ENCODE results near the gene ABCA12. TPM values are rescaled to one million over a fixed set of nuclear protein-coding genes. Genes with fewer than 3 reads are reported as not detected.
A peak's percentile ranks its signal among the peaks of the same experiment; 100 is the strongest.

Gene ABCA12
- total RNA-seq, 1 donor from 2014 or later = 7.1 TPM

DNA sequence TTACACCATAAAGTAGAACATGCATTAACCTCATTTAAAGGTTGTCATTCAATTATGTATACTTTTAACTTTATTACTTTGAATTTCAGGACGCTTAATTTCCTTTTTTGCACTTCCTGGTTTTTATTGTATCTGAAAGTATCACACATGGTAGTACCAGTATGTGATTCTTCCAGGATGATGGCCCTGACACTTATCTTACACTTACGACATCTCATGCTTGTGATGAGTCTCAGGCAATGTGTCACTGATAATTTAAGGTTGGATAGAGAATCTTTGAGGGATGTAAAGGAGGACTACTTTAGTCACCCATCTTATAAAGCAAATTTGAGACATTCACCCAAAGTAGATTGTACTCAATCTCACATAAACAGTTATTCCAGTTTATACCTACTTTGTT lies 74.9 kb downstream of the ABCA12 start:
- peaks cover 2% of the 10 kb centered on the region for H3K36me3 ChIP-seq (ENCODE audit: control insufficient read depth, insufficient read depth, low read length)
- DNase-seq (ENCODE audit: low read depth) = no peak
- no peak for FAIRE-seq
- no peak overlapping the region for H3K4me3 ChIP-seq (ENCODE audit: low read depth, low read length)
- TF ChIP-seq, protein P1, sequence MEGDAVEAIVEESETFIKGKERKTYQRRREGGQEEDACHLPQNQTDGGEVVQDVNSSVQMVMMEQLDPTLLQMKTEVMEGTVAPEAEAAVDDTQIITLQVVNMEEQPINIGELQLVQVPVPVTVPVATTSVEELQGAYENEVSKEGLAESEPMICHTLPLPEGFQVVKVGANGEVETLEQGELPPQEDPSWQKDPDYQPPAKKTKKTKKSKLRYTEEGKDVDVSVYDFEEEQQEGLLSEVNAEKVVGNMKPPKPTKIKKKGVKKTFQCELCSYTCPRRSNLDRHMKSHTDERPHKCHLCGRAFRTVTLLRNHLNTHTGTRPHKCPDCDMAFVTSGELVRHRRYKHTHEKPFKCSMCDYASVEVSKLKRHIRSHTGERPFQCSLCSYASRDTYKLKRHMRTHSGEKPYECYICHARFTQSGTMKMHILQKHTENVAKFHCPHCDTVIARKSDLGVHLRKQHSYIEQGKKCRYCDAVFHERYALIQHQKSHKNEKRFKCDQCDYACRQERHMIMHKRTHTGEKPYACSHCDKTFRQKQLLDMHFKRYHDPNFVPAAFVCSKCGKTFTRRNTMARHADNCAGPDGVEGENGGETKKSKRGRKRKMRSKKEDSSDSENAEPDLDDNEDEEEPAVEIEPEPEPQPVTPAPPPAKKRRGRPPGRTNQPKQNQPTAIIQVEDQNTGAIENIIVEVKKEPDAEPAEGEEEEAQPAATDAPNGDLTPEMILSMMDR (IDR thresholded peaks at IDR 0.05; ENCODE audit: insufficient read depth, low read length, severe bottlenecking) = no peak
- no peaks in the 10 kb centered on the region for H3K27me3 ChIP-seq (ENCODE audit: control insufficient read depth, insufficient read depth, low read length)

DNA sequence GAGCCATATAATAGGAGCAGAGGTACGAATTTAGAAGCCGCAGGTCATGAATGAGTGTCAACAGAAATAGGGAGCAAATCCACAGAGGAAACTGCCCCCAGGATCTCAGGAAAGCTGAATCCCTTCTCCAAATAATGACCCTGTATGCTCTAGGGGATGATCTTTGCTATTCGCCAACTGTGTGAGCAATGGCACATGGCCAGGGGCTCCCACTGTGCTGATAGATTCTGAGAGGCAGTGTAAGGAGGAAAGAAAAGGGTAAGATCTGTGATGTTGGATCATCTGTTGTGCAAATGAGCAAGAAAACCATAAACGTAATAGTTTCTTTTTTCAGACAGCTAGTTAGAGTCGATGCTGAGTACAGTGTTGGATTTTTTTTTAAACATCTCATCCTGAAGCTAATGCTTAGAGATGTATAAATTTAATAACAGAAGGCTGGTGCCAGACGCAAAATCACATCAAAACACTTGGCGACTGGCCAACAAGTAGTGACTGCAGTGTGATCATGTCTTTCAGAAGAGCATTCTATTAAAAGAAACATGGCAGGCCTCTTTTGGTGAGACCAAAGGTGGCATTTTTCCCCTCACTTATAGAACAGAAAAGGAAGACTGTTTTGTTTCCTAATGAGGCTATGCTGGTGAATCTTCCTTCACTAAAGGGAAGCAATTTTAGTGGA lies 77.4 kb downstream of the ABCA12 start:
- H3K4me3 ChIP-seq (ENCODE audit: low read depth, low read length) = no peak overlapping the region
- TF ChIP-seq, protein P1 (IDR thresholded peaks at IDR 0.05; ENCODE audit: insufficient read depth, low read length, severe bottlenecking) = no peak
- FAIRE-seq (no peak), DNase-seq (ENCODE audit: low read depth) (no peak)
- no peaks in the 10 kb centered on the region for H3K27me3 ChIP-seq (ENCODE audit: control insufficient read depth, insufficient read depth, low read length)
- H3K36me3 ChIP-seq (ENCODE audit: control insufficient read depth, insufficient read depth, low read length) = peaks cover 2% of the 10 kb centered on the region

DNA sequence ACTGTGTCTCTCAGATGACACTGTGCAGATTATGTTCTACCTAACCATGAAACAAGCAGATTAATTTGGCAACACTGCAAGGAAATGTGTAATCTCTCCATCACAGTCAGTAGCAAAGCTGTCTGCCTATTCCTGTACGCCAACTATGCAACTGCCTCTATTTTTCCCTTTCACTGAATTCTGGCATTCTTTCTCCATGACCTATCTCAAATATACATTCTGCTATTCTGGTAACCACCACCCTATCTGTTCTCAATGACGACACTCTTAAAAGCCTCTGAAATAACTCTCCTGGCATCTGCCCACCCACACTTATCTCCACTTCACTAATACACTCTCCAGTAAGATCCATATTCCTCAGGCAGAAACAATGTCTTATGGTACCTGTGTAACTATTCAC lies 78.7 kb downstream of the ABCA12 start:
- no peak for FAIRE-seq
- Histone ChIP-seq H3K4me3 (ENCODE audit: low read depth, low read length) (no peak overlapping the region), H3K27me3 (ENCODE audit: control insufficient read depth, insufficient read depth, low read length) (no peaks in the 10 kb centered on the region), H3K36me3 (ENCODE audit: control insufficient read depth, insufficient read depth, low read length) (peaks cover 2% of the 10 kb centered on the region)
- DNase-seq (ENCODE audit: low read depth) = peak; percentile 40
- TF ChIP-seq, protein P1 (IDR thresholded peaks at IDR 0.05; ENCODE audit: insufficient read depth, low read length, severe bottlenecking) = no peak

DNA sequence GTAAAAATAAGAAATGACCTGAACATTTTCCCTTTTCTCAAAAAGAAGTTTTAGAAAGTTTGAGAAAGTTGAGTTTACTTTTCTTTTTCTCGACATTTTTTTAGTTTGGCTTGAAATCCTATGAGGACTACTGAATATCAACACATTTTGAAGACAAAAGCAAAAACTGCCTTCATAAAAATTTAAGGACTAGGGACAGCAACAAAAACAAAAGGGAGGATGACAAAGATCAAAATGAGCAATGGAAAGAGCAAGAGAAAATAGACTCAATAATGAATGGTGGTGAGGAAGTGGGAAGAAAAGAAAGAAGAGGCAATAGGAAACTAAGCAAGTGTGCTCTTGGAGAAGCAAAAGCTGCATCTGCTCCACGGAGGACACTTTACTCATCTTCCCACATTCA lies 82.5 kb downstream of the ABCA12 start:
- TF ChIP-seq, protein P1 (IDR thresholded peaks at IDR 0.05; ENCODE audit: insufficient read depth, low read length, severe bottlenecking) = no peak
- H3K27me3 ChIP-seq (ENCODE audit: control insufficient read depth, insufficient read depth, low read length) = no peaks in the 10 kb centered on the region
- no peak overlapping the region for H3K4me3 ChIP-seq (ENCODE audit: low read depth, low read length)
- FAIRE-seq = no peak
- H3K36me3 ChIP-seq (ENCODE audit: control insufficient read depth, insufficient read depth, low read length) = no peaks in the 10 kb centered on the region
- no peak for DNase-seq (ENCODE audit: low read depth)

DNA sequence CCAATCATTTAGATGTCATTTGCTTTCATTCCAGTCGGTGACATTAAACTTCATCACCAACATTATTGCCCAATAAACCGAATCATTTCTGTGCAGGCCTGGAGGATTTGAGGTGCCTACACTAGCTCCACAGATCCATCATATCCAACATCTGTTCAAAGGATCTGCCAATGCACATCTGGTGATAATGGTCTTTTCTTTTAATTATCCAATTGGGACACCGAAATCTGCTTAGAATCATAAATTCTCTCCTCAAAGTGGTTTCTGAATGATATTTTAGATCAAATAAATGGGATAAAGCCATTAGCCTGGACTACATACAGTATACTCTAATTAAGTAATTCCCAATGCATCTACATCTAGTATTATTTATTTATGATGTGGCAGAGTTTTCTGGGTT lies 85.6 kb downstream of the ABCA12 start:
- Histone ChIP-seq H3K27me3 (ENCODE audit: control insufficient read depth, insufficient read depth, low read length) (no peaks in the 10 kb centered on the region), H3K4me3 (ENCODE audit: low read depth, low read length) (no peak overlapping the region), H3K36me3 (ENCODE audit: control insufficient read depth, insufficient read depth, low read length) (no peaks in the 10 kb centered on the region)
- TF ChIP-seq, protein P1 (IDR thresholded peaks at IDR 0.05; ENCODE audit: insufficient read depth, low read length, severe bottlenecking) = no peak
- FAIRE-seq (no peak), DNase-seq (ENCODE audit: low read depth) (no peak)

DNA sequence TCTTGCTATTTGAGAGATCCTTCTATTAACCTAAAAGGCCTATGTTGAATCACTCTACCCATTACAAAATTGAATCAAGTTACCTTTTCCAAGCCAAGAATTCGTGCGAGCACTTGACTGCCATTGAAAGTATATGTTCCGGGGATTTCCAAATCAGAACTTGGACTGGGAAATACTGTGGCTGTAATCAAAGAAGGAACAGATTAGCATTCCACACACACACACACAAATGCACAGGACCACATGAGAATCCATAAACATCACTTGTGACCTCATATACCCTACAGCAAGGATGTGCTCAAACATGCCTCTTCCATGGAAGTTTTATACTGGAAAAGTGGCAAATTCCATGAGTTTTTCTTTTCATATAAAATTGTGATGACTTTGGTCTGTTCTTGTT lies 86.0 kb downstream of the ABCA12 start:
- Histone ChIP-seq H3K27me3 (ENCODE audit: control insufficient read depth, insufficient read depth, low read length) (no peaks in the 10 kb centered on the region), H3K4me3 (ENCODE audit: low read depth, low read length) (no peak overlapping the region), H3K36me3 (ENCODE audit: control insufficient read depth, insufficient read depth, low read length) (no peaks in the 10 kb centered on the region)
- FAIRE-seq (no peak), DNase-seq (ENCODE audit: low read depth) (peak; percentile 94)
- TF ChIP-seq, protein P1 (IDR thresholded peaks at IDR 0.05; ENCODE audit: insufficient read depth, low read length, severe bottlenecking) = no peak
